WTC11 (cell line): ENCODE results near the gene MEIOSIN.

ENCODE experiments used
- CTCF ChIP-seq: fragments of 200-600 bp; IDR thresholded peaks from 2 replicates; pipeline ENCODE4 v1.8.0; 2022; ENCODE audit warnings: antibody characterized with exemption
- KAT7 ChIP-seq: sonication (generic); formaldehyde crosslinking; IDR thresholded peaks from 2 replicates; pipeline ENCODE4 v1.8.1; 2023; ENCODE audit warnings: missing genetic modification reagents, mild to moderate bottlenecking, borderline replicate concordance
- MAX ChIP-seq: sonication (generic); formaldehyde crosslinking; IDR thresholded peaks from 2 replicates; pipeline ENCODE4 v1.8.0; 2022; ENCODE audit warnings: mild to moderate bottlenecking, missing genetic modification reagents

- TF ChIP-seq CTCF (no peak), KAT7 (CRISPR knock-in tag) (no peak), MAX (CRISPR knock-in tag) (no peak)
These were observed 39.7 kb downstream of the MEIOSIN start for GRCh38 chr19:45772912-45773311.
